Urothelium cell line (cell line): Measurements from ENCODE around the gene CNTNAP2.
A peak's percentile ranks its signal among the peaks of the same experiment; 100 is the strongest.
"Not testable (repeated sequence)": the region's sequence is repeated elsewhere in the genome, so short reads cannot be mapped to it uniquely, and the experiment has no call there.

ENCODE experiments used
- DNase-seq: peaks from one replicate; pipeline ENCODE4 v3.0.0; 2011; ENCODE audit warnings: low spot score, mixed read lengths
- FAIRE-seq: peaks from 2 replicates; lab custom pipeline; 2011; peaks lifted over from hg19 to GRCh38; lab: Jason Lieb, UNC

Gene CNTNAP2

DNA sequence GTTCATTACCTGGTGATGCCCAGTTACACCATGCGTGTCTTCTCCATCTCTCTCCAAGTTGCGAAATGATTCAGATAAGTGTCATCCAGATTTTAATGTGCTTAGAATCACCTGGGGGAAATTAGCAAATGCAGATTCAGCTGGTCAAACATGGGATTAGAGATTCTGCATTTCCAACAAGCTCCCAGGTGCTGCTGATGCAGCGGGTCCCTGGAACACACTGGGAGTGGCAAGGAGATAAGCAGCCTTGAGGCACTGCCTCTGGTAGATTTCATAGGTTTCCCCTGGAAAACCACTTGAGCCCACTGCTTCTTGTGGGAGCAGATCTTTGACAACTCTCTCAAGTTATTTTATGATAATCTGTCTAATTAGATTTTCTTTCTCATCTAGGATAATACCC, 2278.0 kb downstream of the CNTNAP2 start:
- DNase-seq (no peak), FAIRE-seq (no peak)

DNA sequence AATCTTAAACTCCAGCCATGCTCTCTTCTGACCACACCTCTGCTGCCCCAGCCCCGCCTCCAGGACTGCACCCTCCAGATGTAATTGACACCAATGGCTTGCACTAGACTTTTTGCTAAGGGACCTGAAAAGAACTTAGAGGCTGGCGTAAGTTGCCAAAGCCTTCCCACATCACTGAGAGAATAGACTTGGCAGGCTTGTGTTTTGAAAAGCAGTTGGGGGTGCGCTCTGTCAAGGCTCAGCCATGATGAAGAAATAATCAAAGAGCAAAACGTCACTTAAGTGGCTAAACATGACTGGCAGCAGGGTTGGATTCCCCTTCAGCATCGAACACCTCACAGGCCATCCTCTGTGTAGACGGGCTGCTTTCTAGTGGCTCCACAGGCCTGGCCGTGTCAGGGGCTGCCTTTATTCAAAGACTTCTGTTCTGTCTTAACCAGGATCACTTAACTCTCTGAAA, 2278.8 kb downstream of the CNTNAP2 start:
- DNase-seq (no peak), FAIRE-seq (no peak)

DNA sequence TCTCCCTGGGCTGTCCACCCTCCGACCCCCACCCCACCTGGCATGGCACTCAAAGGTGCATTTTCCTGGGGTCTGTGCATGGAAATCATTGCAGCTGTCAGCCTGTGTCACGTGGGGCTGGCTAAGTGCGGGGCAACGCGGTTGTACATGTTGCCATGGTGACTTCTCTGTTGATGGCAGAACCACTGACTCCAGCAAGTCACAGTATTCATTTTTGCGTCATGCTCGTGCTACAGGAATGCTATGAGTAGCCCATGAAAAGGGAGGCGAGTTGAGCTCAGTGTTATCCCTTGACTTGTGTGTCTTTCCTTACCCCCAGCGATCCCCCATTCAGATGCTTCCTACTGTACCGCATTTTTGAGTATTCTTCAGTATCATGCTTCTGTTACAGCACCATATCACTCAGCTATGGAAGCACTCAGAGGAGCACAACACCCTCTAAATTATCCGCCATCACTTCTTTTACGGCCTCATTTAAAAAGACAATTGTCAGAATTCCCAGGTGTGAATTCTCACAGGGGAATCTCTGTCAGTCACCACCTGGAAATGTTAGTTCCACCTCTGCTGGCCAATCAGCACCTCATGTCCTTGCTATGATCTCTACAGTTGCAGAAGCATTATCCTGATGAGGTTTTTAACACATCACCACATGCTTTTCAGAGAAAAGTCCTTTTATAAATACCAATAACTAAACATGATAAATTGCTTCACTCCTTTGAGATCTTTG, 2279.6 kb downstream of the CNTNAP2 start:
- DNase-seq, result no peak
- no peak for FAIRE-seq

- DNase-seq, result no peak
- FAIRE-seq, result no peak
Measured at GRCh38 chr7:148397056-148397455, 2280.5 kb downstream of the CNTNAP2 start.

GRCh38 chr7:148397551-148397950, 2280.9 kb downstream of the CNTNAP2 start:
- DNase-seq (no peak), FAIRE-seq (no peak)

GRCh38 chr7:148397985-148398384, 2281.4 kb downstream of the CNTNAP2 start:
- DNase-seq (no peak), FAIRE-seq (no peak)

DNA sequence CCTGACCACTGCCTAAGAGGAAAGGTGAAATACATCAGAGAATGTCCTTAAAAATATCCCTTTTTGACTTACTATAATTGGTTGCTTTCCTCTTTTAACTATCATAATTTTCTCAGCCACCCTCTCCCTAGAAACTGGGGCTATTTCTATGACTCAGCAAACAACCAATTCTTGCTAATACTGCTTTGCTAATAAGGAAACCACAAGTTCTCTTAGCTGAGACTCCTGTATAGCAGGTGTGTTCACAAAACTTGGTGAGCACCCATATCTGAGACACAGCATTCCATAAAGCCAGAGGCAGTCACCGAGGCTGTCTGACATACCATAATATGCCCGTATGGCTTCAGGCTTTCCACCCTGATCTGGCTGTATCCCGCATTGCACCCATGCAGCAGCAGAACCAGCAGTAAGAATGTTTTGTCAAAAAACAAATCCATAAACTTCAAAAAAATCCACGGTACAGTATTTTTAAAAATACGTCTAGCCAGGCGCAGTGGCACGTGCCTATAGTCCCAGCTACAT, 2282.3 kb downstream of the CNTNAP2 start:
- FAIRE-seq, result no peak

DNA sequence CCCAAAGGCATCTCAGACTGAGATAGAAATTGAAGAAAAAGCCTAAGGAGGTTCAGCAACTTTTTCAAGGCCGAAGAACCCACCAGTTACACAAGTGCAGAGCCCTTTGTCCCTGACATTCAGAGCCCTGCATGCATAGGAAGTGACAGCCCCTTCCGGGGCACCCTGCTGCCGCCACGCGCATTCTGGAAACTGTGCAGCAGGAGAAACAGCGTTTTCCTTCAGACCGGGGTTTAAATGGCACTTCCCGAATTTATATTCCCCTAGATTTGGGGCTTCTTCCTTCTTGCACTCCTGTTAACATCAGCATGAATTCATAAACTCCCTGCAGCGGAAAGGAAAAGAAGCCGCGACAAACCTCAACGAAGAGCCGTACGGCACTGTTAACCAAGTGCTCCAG, 2283.5 kb downstream of the CNTNAP2 start:
- DNase-seq, result no peak
- no peak for FAIRE-seq

More for the DNA sequence above, 2282.3 kb downstream of the CNTNAP2 start:
- DNase-seq, result peak; percentile 1

- no peak for DNase-seq
- FAIRE-seq, result no peak
Measured at GRCh38 chr7:148402159-148402558, 2285.6 kb downstream of the CNTNAP2 start.

DNA sequence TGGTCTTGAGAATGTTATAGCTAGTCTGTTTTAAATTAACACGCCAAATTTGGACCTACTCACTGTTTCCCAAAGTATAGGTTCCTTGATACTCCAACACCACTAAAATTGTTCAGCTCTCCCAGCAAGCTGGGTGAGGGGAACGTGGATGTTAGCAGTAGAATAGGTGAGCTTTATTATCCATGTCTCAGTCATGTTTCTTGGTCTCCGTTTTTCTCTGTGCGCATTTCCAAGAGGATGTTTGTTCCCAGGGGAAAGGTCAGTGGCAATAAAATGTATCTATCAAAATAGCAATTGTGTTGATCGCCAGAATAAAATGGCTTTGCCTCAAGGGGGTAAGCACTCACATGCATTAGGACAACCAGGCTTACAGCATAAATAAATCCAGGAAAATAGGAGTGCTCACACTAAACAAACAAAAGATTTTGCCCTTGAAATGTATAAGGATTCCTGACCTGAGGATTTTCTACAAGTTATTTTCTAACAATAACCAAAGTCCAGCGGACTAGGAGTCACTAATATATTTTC, 2286.9 kb downstream of the CNTNAP2 start:
- DNase-seq (no peak), FAIRE-seq (no peak)

DNA sequence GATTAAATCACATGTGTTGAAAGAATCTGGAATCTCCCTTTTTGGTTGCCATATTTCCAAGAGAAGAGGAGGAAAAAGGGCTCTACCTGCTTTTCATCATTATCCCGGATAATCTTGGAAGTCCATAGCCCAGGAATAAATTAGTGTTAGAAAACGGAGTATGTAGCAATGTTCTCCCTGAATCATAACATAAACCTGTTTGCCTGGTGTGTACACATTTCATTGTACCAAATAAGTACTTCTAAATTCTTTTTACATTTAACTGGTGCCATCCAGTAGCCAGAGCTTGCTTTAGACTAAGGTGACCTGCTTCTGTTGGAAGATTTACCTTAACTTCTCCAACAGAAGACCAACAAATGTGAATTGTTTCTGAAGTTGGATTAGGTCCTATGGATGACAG, 2291.7 kb downstream of the CNTNAP2 start:
- no peak for FAIRE-seq
- no peak for DNase-seq

- no peak for FAIRE-seq
Measured at GRCh38 chr7:148410905-148411304, 2294.3 kb downstream of the CNTNAP2 start.

GRCh38 chr7:148412691-148413090, 2296.1 kb downstream of the CNTNAP2 start:
- no peak for FAIRE-seq
- DNase-seq, result no peak

More at GRCh38 chr7:148410905-148411304, 2294.3 kb downstream of the CNTNAP2 start:
- DNase-seq, result no peak

GRCh38 chr7:148419856-148420832, 2303.5 kb downstream of the CNTNAP2 start:
- FAIRE-seq (no peak), DNase-seq (no peak)

- no peak for FAIRE-seq
- DNase-seq, result no peak
Measured at GRCh38 chr7:148422030-148422429, 2305.4 kb downstream of the CNTNAP2 start.

- FAIRE-seq, DNase-seq: not testable (repeated sequence)
Measured at GRCh38 chr7:148426393-148426792, 2309.8 kb downstream of the CNTNAP2 start.

GRCh38 chr7:148430690-148431089, 2314.1 kb downstream of the CNTNAP2 start:
- DNase-seq, FAIRE-seq: not testable (repeated sequence)

DNA sequence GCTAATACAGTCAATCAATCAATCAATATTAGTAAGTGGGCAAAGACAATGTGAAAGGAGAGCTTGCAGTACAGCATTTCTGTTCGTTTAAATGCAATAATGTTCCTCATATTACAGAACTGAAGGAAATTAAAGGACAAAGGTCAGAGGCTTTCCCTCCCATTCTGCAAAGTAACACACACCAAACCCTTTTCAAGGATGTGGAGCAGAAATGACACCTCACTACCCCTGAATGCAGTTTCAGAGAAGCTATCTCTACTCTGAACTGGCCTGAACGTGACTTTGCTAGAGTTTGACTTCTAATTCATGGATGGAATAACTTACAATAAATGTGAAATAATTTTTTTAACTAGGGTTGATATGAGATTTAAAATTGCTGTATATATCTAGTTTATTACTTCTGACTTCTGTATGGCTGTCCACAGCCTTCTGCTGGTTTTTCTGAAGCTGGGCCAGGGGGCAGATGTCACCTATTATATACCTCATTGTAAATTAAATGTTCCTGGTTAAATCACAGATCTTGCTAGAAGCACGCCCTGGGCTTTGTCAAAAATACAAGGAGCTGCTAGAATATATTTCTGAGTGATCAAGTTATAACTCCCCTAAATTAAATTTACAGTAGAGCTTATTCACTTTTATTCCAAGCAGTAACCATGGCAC, 2317.1 kb downstream of the CNTNAP2 start:
- DNase-seq (no peak), FAIRE-seq (no peak)

DNA sequence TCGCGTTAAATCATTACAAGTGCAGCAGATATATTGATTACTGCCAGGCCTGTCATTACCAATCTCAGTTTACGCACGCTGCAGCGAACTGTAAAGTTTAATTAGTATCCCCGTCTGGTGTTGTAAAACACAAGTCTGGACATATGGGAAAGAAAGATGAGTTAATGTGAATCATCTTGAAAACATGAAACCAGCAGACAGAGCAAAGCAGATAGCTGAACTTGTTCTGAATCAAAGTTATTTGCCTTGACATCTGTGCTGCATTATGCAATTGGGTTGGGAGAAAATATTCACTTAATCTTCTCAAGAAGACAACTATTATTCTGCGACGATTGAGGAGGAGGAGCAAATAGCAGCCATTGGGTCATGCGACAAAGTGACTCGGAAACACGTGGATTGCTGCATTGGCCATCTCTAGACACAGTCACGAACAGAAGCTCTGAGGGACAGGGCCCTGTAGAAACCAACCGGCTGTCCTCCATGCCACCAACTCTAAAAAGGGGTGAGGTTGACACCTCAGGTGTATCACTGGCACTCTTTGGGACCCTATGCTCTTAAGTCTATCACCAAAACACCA, 2317.7 kb downstream of the CNTNAP2 start:
- DNase-seq (no peak), FAIRE-seq (no peak)

DNA sequence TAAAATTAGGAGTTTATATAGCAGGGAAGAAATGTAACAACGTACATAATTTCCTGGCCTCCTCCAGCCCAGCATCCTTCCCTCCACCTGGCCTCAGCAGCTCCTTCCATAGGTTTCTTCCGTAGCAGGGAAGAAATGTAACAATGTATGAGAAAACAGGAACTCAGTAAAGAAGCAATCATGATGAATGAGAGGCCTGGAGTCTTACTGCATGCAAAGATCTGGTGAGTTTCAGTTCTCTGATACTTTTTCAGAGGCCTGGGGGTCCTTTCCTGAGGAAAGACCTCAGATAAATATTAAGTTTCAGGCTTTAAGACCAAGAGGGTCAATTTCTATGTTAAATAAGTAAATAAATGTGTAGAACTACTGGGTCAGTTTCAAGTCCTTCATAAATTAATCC, 2318.3 kb downstream of the CNTNAP2 start:
- FAIRE-seq (no peak), DNase-seq (no peak)
